H9 (cell line): ENCODE results near the gene MEX3C. TPM values are rescaled to one million over a fixed set of nuclear protein-coding genes. Genes with fewer than 3 reads are reported as not detected.

Source experiments
- DNase-seq: peaks from one replicate; pipeline ENCODE4 v3.0.0-alpha.2; 2017
- H2AFZ ChIP-seq: one replicate; pipeline ENCODE4 v1.6.1; 2013; ENCODE audit warnings: mild to moderate bottlenecking, low read length, control low read depth, moderate library complexity
- H2AK5ac ChIP-seq: 2 replicates; pipeline ENCODE4 v1.6.1; 2013; ENCODE audit warnings: low read length, control low read depth, mixed read lengths; ENCODE audit not compliant: insufficient read length
- H2BK120ac ChIP-seq: one replicate; pipeline ENCODE4 v1.6.1; 2013; ENCODE audit warnings: low read depth, mild to moderate bottlenecking, low read length, control low read depth, inconsistent platforms; ENCODE audit not compliant: poor library complexity, severe bottlenecking
- H2BK12ac ChIP-seq: 2 replicates; pipeline ENCODE4 v1.6.1; 2013; ENCODE audit warnings: low read length, control low read depth, mixed read lengths, low read depth; ENCODE audit not compliant: insufficient read length
- H2BK15ac ChIP-seq: 2 replicates; pipeline ENCODE4 v1.6.1; 2013; ENCODE audit warnings: low read depth, low read length, control low read depth
- H2BK20ac ChIP-seq: one replicate; pipeline ENCODE4 v1.6.1; 2013; ENCODE audit warnings: low read depth, mild to moderate bottlenecking, low read length, control low read depth, inconsistent platforms; ENCODE audit not compliant: poor library complexity, severe bottlenecking
- H2BK5ac ChIP-seq: 2 replicates; pipeline ENCODE4 v1.6.1; 2013; ENCODE audit warnings: low read length, control low read depth, mixed read lengths; ENCODE audit not compliant: insufficient read length
- H3K14ac ChIP-seq: 2 replicates; pipeline ENCODE4 v1.6.1; 2013; ENCODE audit warnings: low read length, control low read depth; ENCODE audit not compliant: insufficient read depth
- H3K18ac ChIP-seq: 2 replicates; pipeline ENCODE4 v1.6.1; 2013; ENCODE audit warnings: low read depth, mild to moderate bottlenecking, mixed read lengths, low read length, control low read depth; ENCODE audit not compliant: insufficient read length
- H3K23ac ChIP-seq: 2 replicates; pipeline ENCODE4 v1.6.1; 2013; ENCODE audit warnings: low read length, control low read depth, mixed read lengths, low read depth; ENCODE audit not compliant: insufficient read length
- H3K23me2 ChIP-seq: 2 replicates; pipeline ENCODE4 v1.6.1; 2013; ENCODE audit warnings: low read depth, mild to moderate bottlenecking, mixed read lengths, low read length, control low read depth; ENCODE audit not compliant: insufficient read length, poor library complexity, severe bottlenecking
- H3K27ac ChIP-seq: 2 replicates; pipeline ENCODE4 v1.5.1; 2013; ENCODE audit warnings: low read length, control low read depth, mixed read lengths, low read depth; ENCODE audit not compliant: insufficient read length
- H3K27me3 ChIP-seq: 2 replicates; pipeline ENCODE4 v1.6.1; 2013; ENCODE audit warnings: low read length, control low read depth, inconsistent platforms; ENCODE audit not compliant: insufficient read depth
- H3K4ac ChIP-seq: 2 replicates; pipeline ENCODE4 v1.6.1; 2013; ENCODE audit warnings: low read depth, mild to moderate bottlenecking, control low read depth, inconsistent platforms, low read length, moderate library complexity
- H3K4me1 ChIP-seq: 2 replicates; pipeline ENCODE4 v1.6.1; 2013; ENCODE audit warnings: low read length, control low read depth, inconsistent platforms; ENCODE audit not compliant: insufficient read depth
- H3K4me2 ChIP-seq: 2 replicates; pipeline ENCODE4 v1.6.1; 2013; ENCODE audit warnings: low read length, control low read depth, mixed read lengths; ENCODE audit not compliant: insufficient read length, insufficient read depth
- H3K56ac ChIP-seq: 2 replicates; pipeline ENCODE4 v1.6.1; 2013; ENCODE audit warnings: low read depth, mild to moderate bottlenecking, mixed read lengths, low read length, control low read depth; ENCODE audit not compliant: insufficient read length
- H3K79me1 ChIP-seq: 2 replicates; pipeline ENCODE4 v1.6.1; 2013; ENCODE audit warnings: low read depth, mild to moderate bottlenecking, moderate library complexity, low read length, control low read depth, inconsistent platforms; ENCODE audit not compliant: insufficient read depth, poor library complexity, severe bottlenecking
- H3K79me2 ChIP-seq: 2 replicates; pipeline ENCODE4 v1.6.1; 2013; ENCODE audit warnings: low read length, control low read depth, inconsistent platforms; ENCODE audit not compliant: insufficient read depth
- H3K9ac ChIP-seq: 2 replicates; pipeline ENCODE4 v1.6.1; 2013; ENCODE audit warnings: low read length, control low read depth, mixed read lengths; ENCODE audit not compliant: insufficient read length; ENCODE audit errors: extremely low read depth
- H3K9me3 ChIP-seq: one replicate; pipeline ENCODE4 v1.6.1; 2013; ENCODE audit warnings: low read depth, low read length, inconsistent platforms; ENCODE audit not compliant: control insufficient read depth
- H3T11ph ChIP-seq: one replicate; pipeline ENCODE4 v1.6.1; 2013; ENCODE audit warnings: mild to moderate bottlenecking, low read length, control low read depth, inconsistent platforms
- H4K20me1 ChIP-seq: one replicate; pipeline ENCODE4 v1.6.1; 2013; ENCODE audit not compliant: control insufficient read depth, insufficient read length, insufficient read depth
- H4K5ac ChIP-seq: 2 replicates; pipeline ENCODE4 v1.6.1; 2013; ENCODE audit warnings: low read depth, mild to moderate bottlenecking, mixed read lengths, low read length, control low read depth; ENCODE audit not compliant: insufficient read length
- H4K8ac ChIP-seq: replicated peaks from 2 replicates; pipeline ENCODE4 v1.6.1; 2013; ENCODE audit warnings: low read length, control low read depth, mixed read lengths, low read depth; ENCODE audit not compliant: insufficient read length
- H4K91ac ChIP-seq: 2 replicates; pipeline ENCODE4 v1.6.1; 2013; ENCODE audit warnings: low read depth, mild to moderate bottlenecking, moderate library complexity, mixed read lengths, low read length, control low read depth; ENCODE audit not compliant: insufficient read length
- H3K27ac Mint-ChIP-seq, 3 experiments: 2 replicates in 2 of 3; 3 replicates in 1 of 3; pipeline ENCODE4 v1.8.0; 2020 to 2021; ENCODE audit warnings: mixed read lengths in 3 of 3, mild to moderate bottlenecking in 1 of 3, moderate library complexity in 1 of 3
- H3K27me3 Mint-ChIP-seq: 2 replicates; pipeline ENCODE4 v1.8.0; 2021; ENCODE audit warnings: low read depth, mild to moderate bottlenecking, moderate library complexity, mixed read lengths
- H3K36me3 Mint-ChIP-seq, 3 experiments: 2 replicates in 2 of 3; 3 replicates in 1 of 3; pipeline ENCODE4 v1.8.0; 2020 to 2021; ENCODE audit warnings: low read depth in 3 of 3, mixed read lengths in 3 of 3; ENCODE audit not compliant: insufficient read depth in 1 of 3
- H3K4me1 Mint-ChIP-seq, 2 experiments: 2 replicates each; pipeline ENCODE4 v1.8.0; 2020; ENCODE audit warnings: mixed read lengths in 2 of 2
- H3K4me3 Mint-ChIP-seq, 2 experiments: 2 replicates in 1 of 2; 3 replicates in 1 of 2; pipeline ENCODE4 v1.8.0; 2020 to 2021; ENCODE audit warnings: mild to moderate bottlenecking in 2 of 2, mixed read lengths in 2 of 2, moderate library complexity in 1 of 2
- H3K9me3 Mint-ChIP-seq, 2 experiments: 2 replicates in 1 of 2; 3 replicates in 1 of 2; pipeline ENCODE4 v1.8.0; 2020; ENCODE audit warnings: mild to moderate bottlenecking in 2 of 2, mixed read lengths in 2 of 2, moderate library complexity in 1 of 2
- total RNA-seq: library from RNA; stranded (reverse); gene quantifications from 2 replicates; pipeline ENCODE4 v1.2.1, GENCODE V29; 2021
- TF ChIP-seq, protein P1 (sequence below): fragments of 200-600 bp; sonication (generic); conservative IDR thresholded peaks from 3 replicates; pipeline ENCODE4 v1.8.0; 2021; ENCODE audit warnings: antibody characterized with exemption, mild to moderate bottlenecking

MEX3C gene
- total RNA-seq, 1 experiment from 2014 or later, result 98.1 TPM

DNA sequence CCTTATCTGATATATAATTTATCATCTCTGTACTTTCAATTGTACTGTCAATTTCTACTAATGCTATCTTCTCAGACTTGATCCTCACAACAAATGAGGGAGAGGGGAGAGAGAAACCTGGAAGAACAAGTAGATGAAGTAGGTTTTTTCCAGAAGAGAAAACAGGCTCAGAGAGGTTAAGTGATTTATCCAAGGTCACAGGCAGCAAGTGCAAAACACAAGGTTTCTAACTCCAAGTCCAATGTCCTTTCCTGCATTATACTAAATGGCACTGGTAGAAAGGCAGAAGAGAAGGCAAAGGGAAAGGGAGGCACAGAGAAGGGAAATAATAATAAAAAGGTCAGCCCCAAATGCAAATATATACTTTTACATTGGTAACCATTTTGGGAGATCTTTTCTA, 7.5 kb downstream of the MEX3C start:
- DNase-seq, result no peak
- Histone ChIP-seq H3K27me3 (no peaks in the 10 kb centered on the region), H2BK20ac (no peak overlapping the region), H4K5ac (no peak overlapping the region), H3K4me2 (no peak overlapping the region), H4K20me1 (no peaks in the 10 kb centered on the region), H3K56ac (no peak overlapping the region), H3K79me1 (no peaks in the 10 kb centered on the region), H3K14ac (no peak overlapping the region), H3K23ac (no peak overlapping the region), H4K91ac (no peak overlapping the region), H3K9ac (no peak overlapping the region), H2AK5ac (no peak overlapping the region), H3K23me2 (peaks cover 3% of the 10 kb centered on the region), H2AFZ (no peak overlapping the region), H2BK12ac (no peak overlapping the region), H3K27ac (no peak overlapping the region), H3K9me3 (no peaks in the 10 kb centered on the region), H2BK15ac (no peak overlapping the region), H2BK120ac (no peak overlapping the region), H4K8ac (no peak overlapping the region), H3T11ph (no peak overlapping the region), H3K4me1 (peaks cover 4% of the 10 kb centered on the region; the same call in 1 of the 2 replicates), H2BK5ac (no peak overlapping the region), H3K18ac (no peak overlapping the region), H3K79me2 (peaks cover 77% of the 10 kb centered on the region), H3K4ac (no peak overlapping the region)
- Mint-ChIP-seq H3K9me3 (no peaks in the 10 kb centered on the region), H3K4me3 (no peak overlapping the region; a peak in 1 of 5 replicates), H3K4me1 (peaks cover 69 to 76% of the 10 kb centered on the region in 2 experiments), H3K27ac (no peak overlapping the region), H3K36me3 (peaks cover 11 to 36% (median 28%) of the 10 kb centered on the region in 3 experiments), H3K27me3 (no peaks in the 10 kb centered on the region)
- TF ChIP-seq, protein P1, sequence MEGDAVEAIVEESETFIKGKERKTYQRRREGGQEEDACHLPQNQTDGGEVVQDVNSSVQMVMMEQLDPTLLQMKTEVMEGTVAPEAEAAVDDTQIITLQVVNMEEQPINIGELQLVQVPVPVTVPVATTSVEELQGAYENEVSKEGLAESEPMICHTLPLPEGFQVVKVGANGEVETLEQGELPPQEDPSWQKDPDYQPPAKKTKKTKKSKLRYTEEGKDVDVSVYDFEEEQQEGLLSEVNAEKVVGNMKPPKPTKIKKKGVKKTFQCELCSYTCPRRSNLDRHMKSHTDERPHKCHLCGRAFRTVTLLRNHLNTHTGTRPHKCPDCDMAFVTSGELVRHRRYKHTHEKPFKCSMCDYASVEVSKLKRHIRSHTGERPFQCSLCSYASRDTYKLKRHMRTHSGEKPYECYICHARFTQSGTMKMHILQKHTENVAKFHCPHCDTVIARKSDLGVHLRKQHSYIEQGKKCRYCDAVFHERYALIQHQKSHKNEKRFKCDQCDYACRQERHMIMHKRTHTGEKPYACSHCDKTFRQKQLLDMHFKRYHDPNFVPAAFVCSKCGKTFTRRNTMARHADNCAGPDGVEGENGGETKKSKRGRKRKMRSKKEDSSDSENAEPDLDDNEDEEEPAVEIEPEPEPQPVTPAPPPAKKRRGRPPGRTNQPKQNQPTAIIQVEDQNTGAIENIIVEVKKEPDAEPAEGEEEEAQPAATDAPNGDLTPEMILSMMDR, result no peak
